Measurements from ENCODE around the gene IFI6.
"Not testable (repeated sequence)": the region's sequence is repeated elsewhere in the genome, so short reads cannot be mapped to it uniquely, and the experiment has no call there.

DNA sequence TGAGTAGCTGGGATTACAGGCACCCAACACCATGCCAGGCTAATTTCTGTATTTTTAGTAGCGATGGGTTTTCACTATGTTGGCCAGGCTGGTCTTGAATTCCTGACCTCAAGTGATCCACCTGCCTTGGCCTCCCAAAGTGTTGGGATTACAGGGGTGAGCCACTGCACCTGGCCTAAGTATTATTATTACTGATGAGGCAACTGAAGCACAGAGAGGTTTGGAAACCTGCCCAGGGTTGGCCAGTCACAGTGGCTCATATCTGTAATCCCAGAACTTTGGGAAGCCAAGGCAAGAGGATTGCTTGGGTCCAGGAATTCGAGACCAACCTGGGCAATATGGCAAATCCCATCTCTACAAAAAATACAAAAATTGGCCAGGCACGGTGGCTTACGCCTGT lies 44.3 kb downstream of the IFI6 start:
- TF ChIP-seq CTCF, POLR2A, EP300 (IDR thresholded peaks at IDR 0.05): not testable (repeated sequence)

Measured in sigmoid colon (tissue), 4 donors.